Liver (tissue), 3 donors: ENCODE measurements around the gene EHMT1.

Experiments
- EGR1 ChIP-seq, 2 donors: IDR thresholded peaks; 2 replicates each; pipeline ENCODE4 v1.6.1; 2016 to 2018; ENCODE audit warnings: antibody characterized with exemption in 2 of 2, low read depth in 2 of 2
- JUND ChIP-seq, 2 donors: IDR thresholded peaks; 2 replicates each; pipeline ENCODE4 v1.6.1; 2016; ENCODE audit warnings: antibody characterized with exemption in 2 of 2
- RAD21 ChIP-seq, 2 donors: IDR thresholded peaks; 2 replicates each; pipeline ENCODE4 v1.6.1; 2016; ENCODE audit warnings: antibody characterized with exemption in 2 of 2, mild to moderate bottlenecking in 2 of 2
- TAF1 ChIP-seq: conservative IDR thresholded peaks from 2 replicates; pipeline ENCODE4 v1.6.1; 2016; ENCODE audit warnings: antibody characterized with exemption, mild to moderate bottlenecking
- TF ChIP-seq, protein P1 (sequence below): IDR thresholded peaks from 2 replicates; pipeline ENCODE4 v1.6.1; 2016; ENCODE audit warnings: antibody characterized with exemption, mild to moderate bottlenecking
- TF ChIP-seq, protein P2 (sequence below): IDR thresholded peaks from 2 replicates; pipeline ENCODE4 v1.6.1; 2016; ENCODE audit warnings: antibody characterized with exemption
- TF ChIP-seq, protein P3 (sequence below): fragments of 150-350 bp; IDR thresholded peaks from 2 replicates; pipeline ENCODE4 v1.5.1; 2017; ENCODE audit warnings: improper control_type of control experiment, low read depth, low read length; ENCODE audit not compliant: missing input control
- TF ChIP-seq, protein P4 (sequence below): IDR thresholded peaks from 2 replicates; pipeline ENCODE4 v1.6.1; 2016; ENCODE audit warnings: antibody characterized with exemption
- donor health status: healthy.
- donor health status: healthy.

DNA sequence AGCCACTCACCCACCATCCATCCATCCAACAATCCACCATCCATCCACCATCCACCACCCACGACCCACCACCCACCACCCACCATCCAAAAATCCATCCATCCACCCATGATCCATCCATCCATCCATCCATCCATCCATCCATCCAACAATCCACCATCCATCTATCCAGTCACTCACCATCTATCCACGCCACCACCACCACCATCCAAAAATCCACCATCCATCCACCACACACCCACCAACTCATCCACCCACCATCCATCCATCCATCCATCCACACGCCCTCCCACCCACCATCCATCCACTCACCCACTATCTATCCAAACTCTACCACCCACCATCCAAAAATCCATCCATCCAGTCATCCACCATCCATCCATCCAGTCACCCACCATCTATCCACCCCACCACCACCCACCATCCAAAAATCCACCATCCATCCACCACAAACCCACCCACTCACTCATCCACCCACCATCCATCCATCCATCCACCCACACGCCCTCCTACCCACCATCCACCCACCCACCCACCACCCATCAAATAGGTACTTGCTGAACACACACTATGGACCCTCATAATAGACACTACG is 49.1 kb upstream of the EHMT1 start:
- TF ChIP-seq, protein P1, sequence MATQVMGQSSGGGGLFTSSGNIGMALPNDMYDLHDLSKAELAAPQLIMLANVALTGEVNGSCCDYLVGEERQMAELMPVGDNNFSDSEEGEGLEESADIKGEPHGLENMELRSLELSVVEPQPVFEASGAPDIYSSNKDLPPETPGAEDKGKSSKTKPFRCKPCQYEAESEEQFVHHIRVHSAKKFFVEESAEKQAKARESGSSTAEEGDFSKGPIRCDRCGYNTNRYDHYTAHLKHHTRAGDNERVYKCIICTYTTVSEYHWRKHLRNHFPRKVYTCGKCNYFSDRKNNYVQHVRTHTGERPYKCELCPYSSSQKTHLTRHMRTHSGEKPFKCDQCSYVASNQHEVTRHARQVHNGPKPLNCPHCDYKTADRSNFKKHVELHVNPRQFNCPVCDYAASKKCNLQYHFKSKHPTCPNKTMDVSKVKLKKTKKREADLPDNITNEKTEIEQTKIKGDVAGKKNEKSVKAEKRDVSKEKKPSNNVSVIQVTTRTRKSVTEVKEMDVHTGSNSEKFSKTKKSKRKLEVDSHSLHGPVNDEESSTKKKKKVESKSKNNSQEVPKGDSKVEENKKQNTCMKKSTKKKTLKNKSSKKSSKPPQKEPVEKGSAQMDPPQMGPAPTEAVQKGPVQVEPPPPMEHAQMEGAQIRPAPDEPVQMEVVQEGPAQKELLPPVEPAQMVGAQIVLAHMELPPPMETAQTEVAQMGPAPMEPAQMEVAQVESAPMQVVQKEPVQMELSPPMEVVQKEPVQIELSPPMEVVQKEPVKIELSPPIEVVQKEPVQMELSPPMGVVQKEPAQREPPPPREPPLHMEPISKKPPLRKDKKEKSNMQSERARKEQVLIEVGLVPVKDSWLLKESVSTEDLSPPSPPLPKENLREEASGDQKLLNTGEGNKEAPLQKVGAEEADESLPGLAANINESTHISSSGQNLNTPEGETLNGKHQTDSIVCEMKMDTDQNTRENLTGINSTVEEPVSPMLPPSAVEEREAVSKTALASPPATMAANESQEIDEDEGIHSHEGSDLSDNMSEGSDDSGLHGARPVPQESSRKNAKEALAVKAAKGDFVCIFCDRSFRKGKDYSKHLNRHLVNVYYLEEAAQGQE, result no peak
- no peak for TF ChIP-seq TAF1
- no peak for TF ChIP-seq RAD21 (IDR thresholded peaks at IDR 0.05)
- no peak for TF ChIP-seq JUND (IDR thresholded peaks at IDR 0.05)
- TF ChIP-seq, protein P2, sequence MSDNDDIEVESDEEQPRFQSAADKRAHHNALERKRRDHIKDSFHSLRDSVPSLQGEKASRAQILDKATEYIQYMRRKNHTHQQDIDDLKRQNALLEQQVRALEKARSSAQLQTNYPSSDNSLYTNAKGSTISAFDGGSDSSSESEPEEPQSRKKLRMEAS, result no peak
- TF ChIP-seq, protein P3, sequence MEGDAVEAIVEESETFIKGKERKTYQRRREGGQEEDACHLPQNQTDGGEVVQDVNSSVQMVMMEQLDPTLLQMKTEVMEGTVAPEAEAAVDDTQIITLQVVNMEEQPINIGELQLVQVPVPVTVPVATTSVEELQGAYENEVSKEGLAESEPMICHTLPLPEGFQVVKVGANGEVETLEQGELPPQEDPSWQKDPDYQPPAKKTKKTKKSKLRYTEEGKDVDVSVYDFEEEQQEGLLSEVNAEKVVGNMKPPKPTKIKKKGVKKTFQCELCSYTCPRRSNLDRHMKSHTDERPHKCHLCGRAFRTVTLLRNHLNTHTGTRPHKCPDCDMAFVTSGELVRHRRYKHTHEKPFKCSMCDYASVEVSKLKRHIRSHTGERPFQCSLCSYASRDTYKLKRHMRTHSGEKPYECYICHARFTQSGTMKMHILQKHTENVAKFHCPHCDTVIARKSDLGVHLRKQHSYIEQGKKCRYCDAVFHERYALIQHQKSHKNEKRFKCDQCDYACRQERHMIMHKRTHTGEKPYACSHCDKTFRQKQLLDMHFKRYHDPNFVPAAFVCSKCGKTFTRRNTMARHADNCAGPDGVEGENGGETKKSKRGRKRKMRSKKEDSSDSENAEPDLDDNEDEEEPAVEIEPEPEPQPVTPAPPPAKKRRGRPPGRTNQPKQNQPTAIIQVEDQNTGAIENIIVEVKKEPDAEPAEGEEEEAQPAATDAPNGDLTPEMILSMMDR, result no peak
- TF ChIP-seq EGR1 (IDR thresholded peaks at IDR 0.05; ENCODE audit: low read depth in 2 of 2), result no peak
- TF ChIP-seq, protein P4, sequence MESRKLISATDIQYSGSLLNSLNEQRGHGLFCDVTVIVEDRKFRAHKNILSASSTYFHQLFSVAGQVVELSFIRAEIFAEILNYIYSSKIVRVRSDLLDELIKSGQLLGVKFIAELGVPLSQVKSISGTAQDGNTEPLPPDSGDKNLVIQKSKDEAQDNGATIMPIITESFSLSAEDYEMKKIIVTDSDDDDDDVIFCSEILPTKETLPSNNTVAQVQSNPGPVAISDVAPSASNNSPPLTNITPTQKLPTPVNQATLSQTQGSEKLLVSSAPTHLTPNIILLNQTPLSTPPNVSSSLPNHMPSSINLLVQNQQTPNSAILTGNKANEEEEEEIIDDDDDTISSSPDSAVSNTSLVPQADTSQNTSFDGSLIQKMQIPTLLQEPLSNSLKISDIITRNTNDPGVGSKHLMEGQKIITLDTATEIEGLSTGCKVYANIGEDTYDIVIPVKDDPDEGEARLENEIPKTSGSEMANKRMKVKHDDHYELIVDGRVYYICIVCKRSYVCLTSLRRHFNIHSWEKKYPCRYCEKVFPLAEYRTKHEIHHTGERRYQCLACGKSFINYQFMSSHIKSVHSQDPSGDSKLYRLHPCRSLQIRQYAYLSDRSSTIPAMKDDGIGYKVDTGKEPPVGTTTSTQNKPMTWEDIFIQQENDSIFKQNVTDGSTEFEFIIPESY, result no peak
